ENCODE measurements around the gene FGF11. TPM values are rescaled to one million over a fixed set of nuclear protein-coding genes. Genes with fewer than 3 reads are reported as not detected.

Gene FGF11
- total RNA-seq, 1 donor from 2014 or later = 1.0 TPM

GRCh38 chr17:7438656-7439460, 454 bp upstream of the FGF11 start:
- H3K27me3 ChIP-seq (ENCODE audit: control insufficient read depth in 3 of 3, insufficient read depth in 3 of 3, low read length in 3 of 3) = peaks cover 0 to 5% (median 0%) of the 10 kb centered on the region in 3 donors

DNA sequence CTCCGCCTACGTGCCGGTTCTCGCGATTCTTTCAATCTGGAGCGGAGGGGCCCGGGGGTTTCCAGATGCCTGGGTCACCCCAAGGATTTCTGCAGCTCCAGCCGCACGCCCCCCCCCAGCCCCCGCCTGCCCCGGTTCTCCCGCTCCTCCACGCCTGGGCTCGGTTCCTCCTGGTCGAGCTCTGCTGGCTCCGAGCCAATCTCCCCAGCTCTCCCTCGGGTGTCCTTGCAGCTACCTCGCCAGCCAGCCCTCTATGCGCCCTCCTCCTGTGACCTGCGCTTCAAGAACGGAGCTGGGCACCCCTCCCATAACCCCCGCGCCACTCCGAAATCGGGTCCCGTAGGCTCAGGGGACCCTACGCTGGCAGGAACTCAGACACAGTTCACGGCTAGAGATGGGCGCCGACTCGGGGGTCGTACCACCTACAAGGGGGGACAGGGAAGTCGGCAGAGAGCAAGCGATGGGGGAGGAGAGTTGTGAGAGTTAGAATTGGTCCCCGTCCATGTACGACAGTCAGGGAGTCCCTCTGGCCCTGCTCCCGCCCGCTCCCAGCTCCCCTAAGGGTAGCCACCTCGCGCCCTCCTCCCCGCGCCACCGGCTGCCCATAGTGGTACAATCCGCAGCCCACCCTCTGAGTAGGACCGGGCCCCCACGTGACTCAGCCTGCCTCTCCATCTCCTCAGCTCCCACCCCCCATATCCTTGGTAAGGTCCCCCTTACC, 961 bp downstream of the FGF11 start:
- Histone ChIP-seq H3K9me3 (ENCODE audit: control insufficient read depth in 3 of 3, low read length in 3 of 3) (no peaks in the 10 kb centered on the region), H3K4me1 (ENCODE audit: control insufficient read depth in 3 of 3, insufficient read depth in 3 of 3, low read length in 3 of 3) (peaks cover 48 to 68% (median 58%) of the 10 kb centered on the region in 3 donors), H3K27ac (ENCODE audit: low read depth, low read length) (peak overlapping the region; percentile 71), H3K9ac (ENCODE audit: low read depth in 1 of 3, low read length in 3 of 3) (peak overlapping the region; percentile 69 to 88 (median 74)), H3K4me3 (ENCODE audit: low read length in 3 of 3) (peak overlapping the region; percentile 62 to 81 (median 63)), H3K27me3 (ENCODE audit: control insufficient read depth in 3 of 3, insufficient read depth in 3 of 3, low read length in 3 of 3) (peaks cover 0 to 5% (median 0%) of the 10 kb centered on the region in 3 donors), H3K36me3 (ENCODE audit: control insufficient read depth in 3 of 3, insufficient read depth in 3 of 3, low read length in 3 of 3) (no peaks in the 10 kb centered on the region)

More at GRCh38 chr17:7438656-7439460, 454 bp upstream of the FGF11 start:
- no peak overlapping the region for H3K27ac ChIP-seq (ENCODE audit: low read depth, low read length)
- H3K9me3 ChIP-seq (ENCODE audit: control insufficient read depth in 3 of 3, low read length in 3 of 3) = no peaks in the 10 kb centered on the region
- peak overlapping the region; percentile 46 to 60 (median 50) for H3K4me3 ChIP-seq (ENCODE audit: low read length in 3 of 3)
- H3K9ac ChIP-seq (ENCODE audit: low read depth in 1 of 3, low read length in 3 of 3) = peak overlapping the region; percentile 38 to 73 (median 66)
- H3K4me1 ChIP-seq (ENCODE audit: control insufficient read depth in 3 of 3, insufficient read depth in 3 of 3, low read length in 3 of 3) = peaks cover 40 to 60% (median 50%) of the 10 kb centered on the region in 3 donors
- no peaks in the 10 kb centered on the region for H3K36me3 ChIP-seq (ENCODE audit: control insufficient read depth in 3 of 3, insufficient read depth in 3 of 3, low read length in 3 of 3)

GRCh38 chr17:7440834-7441195, 1.5 kb downstream of the FGF11 start:
- Histone ChIP-seq H3K4me3 (ENCODE audit: low read length in 3 of 3) (peak overlapping the region; percentile 59 to 81 (median 63)), H3K4me1 (ENCODE audit: control insufficient read depth in 3 of 3, insufficient read depth in 3 of 3, low read length in 3 of 3) (peaks cover 45 to 68% (median 57%) of the 10 kb centered on the region in 3 donors), H3K9me3 (ENCODE audit: control insufficient read depth in 3 of 3, low read length in 3 of 3) (no peaks in the 10 kb centered on the region), H3K27ac (ENCODE audit: low read depth, low read length) (peak overlapping the region; percentile 71), H3K9ac (ENCODE audit: low read depth in 1 of 3, low read length in 3 of 3) (peak overlapping the region; percentile 61 to 88 (median 69)), H3K27me3 (ENCODE audit: control insufficient read depth in 3 of 3, insufficient read depth in 3 of 3, low read length in 3 of 3) (peaks cover 0 to 5% (median 0%) of the 10 kb centered on the region in 3 donors), H3K36me3 (ENCODE audit: control insufficient read depth in 3 of 3, insufficient read depth in 3 of 3, low read length in 3 of 3) (no peaks in the 10 kb centered on the region)

- Histone ChIP-seq H3K36me3 (ENCODE audit: control insufficient read depth in 3 of 3, insufficient read depth in 3 of 3, low read length in 3 of 3) (no peaks in the 10 kb centered on the region), H3K9me3 (ENCODE audit: control insufficient read depth in 3 of 3, low read length in 3 of 3) (no peaks in the 10 kb centered on the region), H3K27me3 (ENCODE audit: control insufficient read depth in 3 of 3, insufficient read depth in 3 of 3, low read length in 3 of 3) (peaks cover 0 to 5% (median 0%) of the 10 kb centered on the region in 3 donors), H3K27ac (ENCODE audit: low read depth, low read length) (peak overlapping the region; percentile 71), H3K4me1 (ENCODE audit: control insufficient read depth in 3 of 3, insufficient read depth in 3 of 3, low read length in 3 of 3) (peaks cover 45 to 68% (median 57%) of the 10 kb centered on the region in 3 donors), H3K9ac (ENCODE audit: low read depth in 1 of 3, low read length in 3 of 3) (peak overlapping the region in 2 of 3 donors; percentile 61 to 88), H3K4me3 (ENCODE audit: low read length in 3 of 3) (no peak overlapping the region)
Observed at GRCh38 chr17:7441266-7441665, 2.0 kb downstream of the FGF11 start.

GRCh38 chr17:7442142-7442541, 2.8 kb downstream of the FGF11 start:
- H3K27me3 ChIP-seq (ENCODE audit: control insufficient read depth in 3 of 3, insufficient read depth in 3 of 3, low read length in 3 of 3) = peaks cover 0 to 5% (median 2%) of the 10 kb centered on the region in 3 donors
- H3K4me3 ChIP-seq (ENCODE audit: low read length in 3 of 3) = no peak overlapping the region
- H3K27ac ChIP-seq (ENCODE audit: low read depth, low read length) = no peak overlapping the region
- peaks cover 43 to 66% (median 51%) of the 10 kb centered on the region in 3 donors for H3K4me1 ChIP-seq (ENCODE audit: control insufficient read depth in 3 of 3, insufficient read depth in 3 of 3, low read length in 3 of 3)
- H3K36me3 ChIP-seq (ENCODE audit: control insufficient read depth in 3 of 3, insufficient read depth in 3 of 3, low read length in 3 of 3) = peaks cover 0 to under 1% (median 0%) of the 10 kb centered on the region in 3 donors
- H3K9ac ChIP-seq (ENCODE audit: low read depth in 1 of 3, low read length in 3 of 3) = no peak overlapping the region
- no peaks in the 10 kb centered on the region for H3K9me3 ChIP-seq (ENCODE audit: control insufficient read depth in 3 of 3, low read length in 3 of 3)

DNA sequence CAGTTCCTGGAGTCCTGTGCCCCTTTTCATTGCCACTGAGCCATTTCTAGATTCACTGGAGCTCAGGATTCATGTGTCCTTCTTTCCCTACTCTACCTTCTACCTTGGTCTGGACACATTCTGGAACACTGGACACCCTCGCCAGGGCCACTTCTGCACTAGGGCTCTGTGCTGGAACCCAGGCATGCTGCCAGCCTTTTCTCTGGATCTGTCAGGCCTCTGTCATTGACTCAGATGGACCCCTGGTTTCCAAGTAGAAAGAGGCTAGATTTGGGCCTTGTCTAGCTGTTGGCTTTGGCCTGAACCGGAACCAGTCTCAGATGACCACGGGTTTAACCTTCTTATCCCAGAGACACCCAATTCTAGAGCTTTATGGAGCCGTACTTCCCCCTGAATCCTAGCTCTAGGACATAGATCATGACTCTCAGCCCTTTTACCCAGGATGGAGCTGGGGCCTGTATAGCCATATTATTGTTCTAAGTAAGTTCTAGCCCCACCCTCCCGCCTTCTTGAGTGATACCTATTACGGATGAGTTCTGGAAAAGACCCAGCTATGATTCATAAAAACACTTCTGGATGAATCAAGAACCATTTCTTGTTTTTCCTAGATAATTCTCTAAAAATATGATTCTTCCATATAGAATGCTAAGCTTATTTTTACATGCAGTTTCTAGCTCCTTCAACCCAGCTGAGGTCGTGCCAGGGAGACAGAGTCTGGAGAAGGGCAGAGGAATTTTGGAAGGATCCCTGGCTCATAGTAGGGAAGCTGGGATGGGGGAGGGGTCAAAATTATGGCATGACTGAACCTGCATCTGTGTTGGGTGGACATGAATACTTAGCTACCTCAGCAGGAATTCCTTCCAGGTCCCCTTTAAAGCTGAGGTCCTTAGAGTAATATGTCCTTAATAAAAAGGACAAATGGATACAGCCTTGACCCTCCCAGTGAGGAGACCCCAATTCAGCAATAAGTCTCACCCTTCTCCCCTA, 4.5 kb downstream of the FGF11 start:
- H3K4me3 ChIP-seq (ENCODE audit: low read length in 3 of 3) = peak overlapping the region in 2 of 3 donors; percentile 12 to 45
- no peaks in the 10 kb centered on the region for H3K9me3 ChIP-seq (ENCODE audit: control insufficient read depth in 3 of 3, low read length in 3 of 3)
- H3K36me3 ChIP-seq (ENCODE audit: control insufficient read depth in 3 of 3, insufficient read depth in 3 of 3, low read length in 3 of 3) = peaks cover 8 to 12% (median 12%) of the 10 kb centered on the region in 3 donors
- peaks cover 0 to 5% (median 3%) of the 10 kb centered on the region in 3 donors for H3K27me3 ChIP-seq (ENCODE audit: control insufficient read depth in 3 of 3, insufficient read depth in 3 of 3, low read length in 3 of 3)
- H3K4me1 ChIP-seq (ENCODE audit: control insufficient read depth in 3 of 3, insufficient read depth in 3 of 3, low read length in 3 of 3) = peaks cover 40 to 52% (median 40%) of the 10 kb centered on the region in 3 donors
- peak overlapping the region; percentile 37 to 100 (median 98) for H3K9ac ChIP-seq (ENCODE audit: low read depth in 1 of 3, low read length in 3 of 3)
- H3K27ac ChIP-seq (ENCODE audit: low read depth, low read length) = peak overlapping the region; percentile 100

DNA sequence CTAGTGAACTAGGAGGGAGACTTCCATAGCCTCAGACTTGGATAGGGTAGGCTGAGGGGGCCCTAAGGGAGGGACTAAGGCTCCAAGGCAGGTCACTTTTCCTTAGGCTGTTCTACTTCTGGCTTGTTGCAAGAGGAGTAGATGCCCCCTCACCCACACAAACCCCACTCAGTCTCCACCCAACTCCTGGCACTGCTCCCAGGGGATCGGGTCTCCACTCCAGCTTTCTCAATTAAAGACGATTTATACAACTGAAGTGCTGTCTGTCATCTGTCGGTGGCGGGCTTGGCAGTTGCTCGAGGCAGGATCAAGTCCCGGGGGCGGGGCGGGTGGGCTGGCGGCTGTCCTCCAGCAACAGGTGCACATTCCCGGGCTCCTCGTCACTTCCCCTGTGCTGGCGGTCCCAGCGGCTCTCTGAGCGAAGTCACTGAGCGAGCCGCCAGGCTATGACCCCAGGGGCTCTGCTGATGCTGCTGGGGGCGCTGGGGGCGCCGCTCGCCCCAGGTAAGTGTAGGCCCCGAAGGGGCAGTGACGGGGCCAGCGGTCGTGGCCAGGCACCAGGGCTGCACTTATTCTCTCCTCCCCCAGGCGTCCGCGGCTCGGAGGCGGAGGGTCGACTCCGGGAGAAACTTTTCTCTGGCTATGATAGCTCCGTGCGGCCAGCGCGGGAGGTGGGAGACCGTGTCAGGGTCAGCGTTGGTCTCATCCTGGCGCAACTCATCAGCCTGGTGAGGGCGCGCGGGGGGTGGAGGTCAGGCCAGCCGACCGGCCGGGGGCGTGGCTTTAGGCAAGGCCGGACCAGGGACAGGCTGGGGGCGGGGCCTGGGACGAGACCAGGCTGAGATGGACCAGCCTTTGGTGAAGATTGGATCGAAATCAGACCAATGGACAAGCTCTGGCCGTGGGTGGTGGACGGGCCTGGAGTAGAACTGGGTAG, 5.6 kb downstream of the FGF11 start, which contains the start of gene CHRNB1:
TSS of gene CHRNB1 (plus strand) at position 380 of the 937 bp plus-strand sequence. CDS start at position 447, 67 bp downstream.
- peak within 1 kb of the TSS; percentile 73 to 81 (median 79) for H3K4me3 ChIP-seq (ENCODE audit: low read length in 3 of 3)
- peak within 1 kb of the TSS; percentile 100 for H3K27ac ChIP-seq (ENCODE audit: low read depth, low read length)
- H3K27me3 ChIP-seq (ENCODE audit: control insufficient read depth in 3 of 3, insufficient read depth in 3 of 3, low read length in 3 of 3) = peaks cover 0 to 5% (median 3%) of the 10 kb centered on the region in 3 donors
- H3K9ac ChIP-seq (ENCODE audit: low read depth in 1 of 3, low read length in 3 of 3) = peak within 1 kb of the TSS; percentile 95 to 100 (median 98)
- H3K9me3 ChIP-seq (ENCODE audit: control insufficient read depth in 3 of 3, low read length in 3 of 3) = no peaks in the 10 kb centered on the region
- peaks cover 9 to 13% (median 12%) of the 10 kb centered on the region in 3 donors for H3K36me3 ChIP-seq (ENCODE audit: control insufficient read depth in 3 of 3, insufficient read depth in 3 of 3, low read length in 3 of 3)
- peaks cover 35 to 46% (median 40%) of the 10 kb centered on the region in 3 donors for H3K4me1 ChIP-seq (ENCODE audit: control insufficient read depth in 3 of 3, insufficient read depth in 3 of 3, low read length in 3 of 3)

GRCh38 chr17:7445619-7445968, 6.3 kb downstream of the FGF11 start:
- Histone ChIP-seq H3K4me3 (ENCODE audit: low read length in 3 of 3) (peak overlapping the region; percentile 67 to 81 (median 79)), H3K36me3 (ENCODE audit: control insufficient read depth in 3 of 3, insufficient read depth in 3 of 3, low read length in 3 of 3) (peaks cover 9 to 19% (median 12%) of the 10 kb centered on the region in 3 donors), H3K9me3 (ENCODE audit: control insufficient read depth in 3 of 3, low read length in 3 of 3) (no peaks in the 10 kb centered on the region), H3K27me3 (ENCODE audit: control insufficient read depth in 3 of 3, insufficient read depth in 3 of 3, low read length in 3 of 3) (peaks cover 0 to 3% (median under 1%) of the 10 kb centered on the region in 3 donors), H3K4me1 (ENCODE audit: control insufficient read depth in 3 of 3, insufficient read depth in 3 of 3, low read length in 3 of 3) (peaks cover 30 to 41% (median 35%) of the 10 kb centered on the region in 3 donors), H3K27ac (ENCODE audit: low read depth, low read length) (peak overlapping the region; percentile 100), H3K9ac (ENCODE audit: low read depth in 1 of 3, low read length in 3 of 3) (peak overlapping the region; percentile 95 to 100 (median 98))

Measured in skeletal muscle tissue (tissue), 4 donors.